ENCODE measurements around the gene NARS2.
"Not testable (repeated sequence)": the region's sequence is repeated elsewhere in the genome, so short reads cannot be mapped to it uniquely, and the experiment has no call there.

NARS2 gene

GRCh38 chr11:78574386-78575381 is at the start of gene NARS2:
Gene NARS2, minus strand, starts transcription at chr11:78574864. Its CDS starts 376 bp downstream, at chr11:78574488.
- DNase-seq (ENCODE audit: low read depth, low spot score) = peak; percentile 93

- DNase-seq (ENCODE audit: low read depth, low spot score) = no peak
Measured at GRCh38 chr11:78622666-78623065, 48.0 kb upstream of the NARS2 start.

- no peak for DNase-seq (ENCODE audit: low read depth, low spot score)
Measured at GRCh38 chr11:78620159-78620558, 45.5 kb upstream of the NARS2 start.

- no peak for DNase-seq (ENCODE audit: low read depth, low spot score)
Measured at GRCh38 chr11:78615724-78616123, 41.1 kb upstream of the NARS2 start.

GRCh38 chr11:78613378-78613813 is 38.7 kb upstream of the NARS2 start:
- DNase-seq (ENCODE audit: low read depth, low spot score) = no peak

- no peak for DNase-seq (ENCODE audit: low read depth, low spot score)
Measured at GRCh38 chr11:78612721-78613377, 38.2 kb upstream of the NARS2 start.

- DNase-seq (ENCODE audit: low read depth, low spot score) = not testable (repeated sequence)
Measured at GRCh38 chr11:78609321-78609720, 34.7 kb upstream of the NARS2 start.

GRCh38 chr11:78607696-78608095 is 33.0 kb upstream of the NARS2 start:
- DNase-seq (ENCODE audit: low read depth, low spot score) = no peak

- no peak for DNase-seq (ENCODE audit: low read depth, low spot score)
Measured at GRCh38 chr11:78606667-78607066, 32.0 kb upstream of the NARS2 start.

GRCh38 chr11:78605296-78605695 is 30.6 kb upstream of the NARS2 start:
- DNase-seq (ENCODE audit: low read depth, low spot score) = no peak

- no peak for DNase-seq (ENCODE audit: low read depth, low spot score)
Measured at GRCh38 chr11:78603792-78604191, 29.1 kb upstream of the NARS2 start.

- not testable (repeated sequence) for DNase-seq (ENCODE audit: low read depth, low spot score)
Measured at GRCh38 chr11:78602771-78603170, 28.1 kb upstream of the NARS2 start.

- DNase-seq (ENCODE audit: low read depth, low spot score) = not testable (repeated sequence)
Measured at GRCh38 chr11:78601066-78601465, 26.4 kb upstream of the NARS2 start.

- not testable (repeated sequence) for DNase-seq (ENCODE audit: low read depth, low spot score)
Measured at GRCh38 chr11:78597579-78597978, 22.9 kb upstream of the NARS2 start.

GRCh38 chr11:78595436-78596130 is 20.9 kb upstream of the NARS2 start:
- DNase-seq (ENCODE audit: low read depth, low spot score) = no peak

- DNase-seq (ENCODE audit: low read depth, low spot score) = no peak
Measured at GRCh38 chr11:78594814-78595213, 20.1 kb upstream of the NARS2 start.

- no peak for DNase-seq (ENCODE audit: low read depth, low spot score)
Measured at GRCh38 chr11:78588517-78588916, 13.9 kb upstream of the NARS2 start.

- no peak for DNase-seq (ENCODE audit: low read depth, low spot score)
Measured at GRCh38 chr11:78587446-78587845, 12.8 kb upstream of the NARS2 start.

- DNase-seq (ENCODE audit: low read depth, low spot score) = no peak
Measured at GRCh38 chr11:78586452-78587046, 11.9 kb upstream of the NARS2 start.

GRCh38 chr11:78583889-78584288 is 9.2 kb upstream of the NARS2 start:
- DNase-seq (ENCODE audit: low read depth, low spot score) = no peak

- no peak for DNase-seq (ENCODE audit: low read depth, low spot score)
Measured at GRCh38 chr11:78577495-78577894, 2.8 kb upstream of the NARS2 start.
